ENCODE measurements around the gene GLTP.
"Not testable (repeated sequence)": the region's sequence is repeated elsewhere in the genome, so short reads cannot be mapped to it uniquely, and the experiment has no call there.

GRCh38 chr12:109850518-109850917, 29.8 kb downstream of the GLTP start:
- TF ChIP-seq, protein P1, sequence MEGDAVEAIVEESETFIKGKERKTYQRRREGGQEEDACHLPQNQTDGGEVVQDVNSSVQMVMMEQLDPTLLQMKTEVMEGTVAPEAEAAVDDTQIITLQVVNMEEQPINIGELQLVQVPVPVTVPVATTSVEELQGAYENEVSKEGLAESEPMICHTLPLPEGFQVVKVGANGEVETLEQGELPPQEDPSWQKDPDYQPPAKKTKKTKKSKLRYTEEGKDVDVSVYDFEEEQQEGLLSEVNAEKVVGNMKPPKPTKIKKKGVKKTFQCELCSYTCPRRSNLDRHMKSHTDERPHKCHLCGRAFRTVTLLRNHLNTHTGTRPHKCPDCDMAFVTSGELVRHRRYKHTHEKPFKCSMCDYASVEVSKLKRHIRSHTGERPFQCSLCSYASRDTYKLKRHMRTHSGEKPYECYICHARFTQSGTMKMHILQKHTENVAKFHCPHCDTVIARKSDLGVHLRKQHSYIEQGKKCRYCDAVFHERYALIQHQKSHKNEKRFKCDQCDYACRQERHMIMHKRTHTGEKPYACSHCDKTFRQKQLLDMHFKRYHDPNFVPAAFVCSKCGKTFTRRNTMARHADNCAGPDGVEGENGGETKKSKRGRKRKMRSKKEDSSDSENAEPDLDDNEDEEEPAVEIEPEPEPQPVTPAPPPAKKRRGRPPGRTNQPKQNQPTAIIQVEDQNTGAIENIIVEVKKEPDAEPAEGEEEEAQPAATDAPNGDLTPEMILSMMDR (IDR thresholded peaks at IDR 0.05; ENCODE audit: low read depth, low read length) = not testable (repeated sequence)
- TF ChIP-seq POLR2A (IDR thresholded peaks at IDR 0.05; ENCODE audit: extremely low read depth, insufficient read length) = not testable (repeated sequence)

All from NB4 (cell line).